Vagina (tissue), 2 donors: Measurements from ENCODE around the gene SLC22A3.

Experiments
- POLR2A ChIP-seq, 2 donors: fragments of 450-650 bp; IDR thresholded peaks; one replicate each; pipeline ENCODE4 v1.6.1; 2017; ENCODE audit warnings: antibody characterized with exemption in 2 of 2, mild to moderate bottlenecking in 2 of 2, moderate library complexity in 2 of 2
- TF ChIP-seq, protein P1 (sequence below), 3 experiments: fragments of 450-650 bp in 2 of 3; fragments of 200-600 bp in 1 of 3; sonication (generic) in 1 of 3; IDR thresholded peaks; one replicate each; pipeline ENCODE4 v1.5.1; 2017 to 2019; ENCODE audit warnings: antibody characterized with exemption in 3 of 3, mild to moderate bottlenecking in 2 of 3, moderate library complexity in 2 of 3

DNA sequence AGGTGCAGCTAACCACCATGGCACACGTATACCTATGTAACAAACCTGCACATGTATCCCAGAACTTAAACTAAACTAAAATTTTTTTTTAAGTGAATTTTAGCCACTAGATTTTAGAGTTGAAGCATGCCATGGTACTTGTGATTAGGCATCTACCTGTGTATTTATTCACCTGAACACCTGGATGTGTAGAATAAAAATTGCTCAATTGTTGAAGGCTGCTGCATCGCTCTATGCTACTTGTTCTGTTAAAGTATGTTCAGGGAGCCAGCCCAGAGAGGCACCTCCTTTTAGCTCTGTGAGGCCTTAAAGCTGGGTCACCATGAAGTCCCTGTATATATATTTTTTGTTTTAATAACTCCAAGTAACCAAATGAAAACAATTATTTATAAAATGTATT is 28.3 kb downstream of the SLC22A3 start:
- TF ChIP-seq, protein P1, sequence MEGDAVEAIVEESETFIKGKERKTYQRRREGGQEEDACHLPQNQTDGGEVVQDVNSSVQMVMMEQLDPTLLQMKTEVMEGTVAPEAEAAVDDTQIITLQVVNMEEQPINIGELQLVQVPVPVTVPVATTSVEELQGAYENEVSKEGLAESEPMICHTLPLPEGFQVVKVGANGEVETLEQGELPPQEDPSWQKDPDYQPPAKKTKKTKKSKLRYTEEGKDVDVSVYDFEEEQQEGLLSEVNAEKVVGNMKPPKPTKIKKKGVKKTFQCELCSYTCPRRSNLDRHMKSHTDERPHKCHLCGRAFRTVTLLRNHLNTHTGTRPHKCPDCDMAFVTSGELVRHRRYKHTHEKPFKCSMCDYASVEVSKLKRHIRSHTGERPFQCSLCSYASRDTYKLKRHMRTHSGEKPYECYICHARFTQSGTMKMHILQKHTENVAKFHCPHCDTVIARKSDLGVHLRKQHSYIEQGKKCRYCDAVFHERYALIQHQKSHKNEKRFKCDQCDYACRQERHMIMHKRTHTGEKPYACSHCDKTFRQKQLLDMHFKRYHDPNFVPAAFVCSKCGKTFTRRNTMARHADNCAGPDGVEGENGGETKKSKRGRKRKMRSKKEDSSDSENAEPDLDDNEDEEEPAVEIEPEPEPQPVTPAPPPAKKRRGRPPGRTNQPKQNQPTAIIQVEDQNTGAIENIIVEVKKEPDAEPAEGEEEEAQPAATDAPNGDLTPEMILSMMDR (IDR thresholded peaks at IDR 0.05), result no peak
- TF ChIP-seq POLR2A (IDR thresholded peaks at IDR 0.05), result no peak
